ENCODE measurements around the gene C3orf18.

Gene C3orf18

GRCh38 chr3:50580683-50581458 is 13.3 kb upstream of the C3orf18 start:
- DNase-seq (ENCODE audit: low read depth): no peak

- DNase-seq (ENCODE audit: low read depth): no peak
These were observed 9.8 kb upstream of the C3orf18 start for GRCh38 chr3:50577348-50577747.

GRCh38 chr3:50575372-50575771 is 7.8 kb upstream of the C3orf18 start:
- DNase-seq (ENCODE audit: low read depth): no peak

GRCh38 chr3:50574444-50574831 is 6.9 kb upstream of the C3orf18 start:
- no peak for DNase-seq (ENCODE audit: low read depth)

- peak; percentile 54 for DNase-seq (ENCODE audit: low read depth)
These were observed 6.3 kb upstream of the C3orf18 start for GRCh38 chr3:50573566-50574443.

GRCh38 chr3:50572801-50573371 is 5.3 kb upstream of the C3orf18 start:
- DNase-seq (ENCODE audit: low read depth): no peak

- DNase-seq (ENCODE audit: low read depth): peak; percentile 59
These were observed 4.6 kb upstream of the C3orf18 start for GRCh38 chr3:50572158-50572557.

GRCh38 chr3:50571486-50571885 is 3.9 kb upstream of the C3orf18 start:
- DNase-seq (ENCODE audit: low read depth): no peak

GRCh38 chr3:50570508-50571279 is 3.1 kb upstream of the C3orf18 start:
- no peak for DNase-seq (ENCODE audit: low read depth)

GRCh38 chr3:50568947-50569749 is 1.6 kb upstream of the C3orf18 start, which contains the start of gene HEMK1:
Gene HEMK1, plus strand, starts transcription at chr3:50569522. Its CDS starts 1,583 bp downstream, at chr3:50571105.
- DNase-seq (ENCODE audit: low read depth): peak; percentile 96

GRCh38 chr3:50567011-50567385 is 549 bp downstream of the C3orf18 start:
- DNase-seq (ENCODE audit: low read depth): no peak

- no peak for DNase-seq (ENCODE audit: low read depth)
These were observed 3.2 kb downstream of the C3orf18 start for GRCh38 chr3:50564321-50564720.

- no peak for DNase-seq (ENCODE audit: low read depth)
These were observed 3.7 kb downstream of the C3orf18 start for GRCh38 chr3:50563867-50564266.

GRCh38 chr3:50562861-50563260 is 4.7 kb downstream of the C3orf18 start:
- no peak for DNase-seq (ENCODE audit: low read depth)

GRCh38 chr3:50559702-50560101 is 7.8 kb downstream of the C3orf18 start:
- no peak for DNase-seq (ENCODE audit: low read depth)

- DNase-seq (ENCODE audit: low read depth): no peak
These were observed 9.6 kb downstream of the C3orf18 start for GRCh38 chr3:50557915-50558314.

- no peak for DNase-seq (ENCODE audit: low read depth)
These were observed 10.4 kb downstream of the C3orf18 start for GRCh38 chr3:50557106-50557505.

GRCh38 chr3:50554553-50554952 is 13.0 kb downstream of the C3orf18 start:
- no peak for DNase-seq (ENCODE audit: low read depth)

GRCh38 chr3:50552598-50552997 is 14.9 kb downstream of the C3orf18 start:
- DNase-seq (ENCODE audit: low read depth): no peak

- DNase-seq (ENCODE audit: low read depth): no peak
These were observed 15.7 kb downstream of the C3orf18 start for GRCh38 chr3:50551681-50552435.
